ENCODE measurements around the gene PLPP3. TPM values are rescaled to one million over a fixed set of nuclear protein-coding genes. Genes with fewer than 3 reads are reported as not detected.

The PLPP3 gene
- total RNA-seq, 1 experiment from 2014 or later, result 8.2 TPM

DNA sequence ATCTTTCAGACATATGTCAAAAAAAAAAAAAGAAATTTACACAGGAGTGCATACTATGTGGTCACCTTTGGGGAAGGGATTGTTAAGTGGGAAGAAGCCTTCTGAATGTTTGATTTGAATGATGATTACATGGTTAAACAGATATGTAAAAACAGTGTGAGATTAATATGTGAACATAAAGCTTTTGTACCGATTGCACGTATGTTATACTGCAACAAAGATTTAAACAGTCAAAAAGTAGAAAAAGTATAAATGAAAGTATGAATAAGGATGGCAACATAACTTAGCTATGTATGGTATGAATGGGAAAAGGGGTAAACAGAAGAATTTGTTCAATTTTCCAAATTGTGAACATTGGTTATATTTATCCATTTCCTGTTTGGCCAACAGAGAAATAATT, 10.0 kb upstream of the PLPP3 start:
- Histone ChIP-seq H3K4me1 (ENCODE audit: control insufficient read depth, insufficient read depth, low read length) (no peaks in the 10 kb centered on the region), H3K36me3 (ENCODE audit: control insufficient read depth, insufficient read depth, low read length) (no peaks in the 10 kb centered on the region), H3K27me3 (ENCODE audit: control insufficient read depth, insufficient read depth, low read length) (no peaks in the 10 kb centered on the region), H3K9me3 (ENCODE audit: control insufficient read depth, insufficient read depth, low read depth, low read length) (no peaks in the 10 kb centered on the region), H3K27ac (ENCODE audit: low read length) (no peak overlapping the region), H3K4me3 (ENCODE audit: low read depth in 2 of 2, low read length in 2 of 2) (no peak overlapping the region)
- no peak for DNase-seq (ENCODE audit: low read depth, low spot score)
- BruUV-seq (replicated peaks), result no TSS peak
- intact Hi-C loops (cut with micrococcal nuclease; ENCODE audit: unreplicated experiment), result loop anchor here (5.0 kb wide), 2 partner anchors 118 to 1447 kb away; no protein-coding TSS in a partner anchor
- in situ Hi-C loops (cut with HindIII; ENCODE audit: low pct_unique_long_range_greater_than_20kb, low sequenced_read_pairs), result no loop called here
- ATAC-seq, result no peak
- TF ChIP-seq, protein P1, sequence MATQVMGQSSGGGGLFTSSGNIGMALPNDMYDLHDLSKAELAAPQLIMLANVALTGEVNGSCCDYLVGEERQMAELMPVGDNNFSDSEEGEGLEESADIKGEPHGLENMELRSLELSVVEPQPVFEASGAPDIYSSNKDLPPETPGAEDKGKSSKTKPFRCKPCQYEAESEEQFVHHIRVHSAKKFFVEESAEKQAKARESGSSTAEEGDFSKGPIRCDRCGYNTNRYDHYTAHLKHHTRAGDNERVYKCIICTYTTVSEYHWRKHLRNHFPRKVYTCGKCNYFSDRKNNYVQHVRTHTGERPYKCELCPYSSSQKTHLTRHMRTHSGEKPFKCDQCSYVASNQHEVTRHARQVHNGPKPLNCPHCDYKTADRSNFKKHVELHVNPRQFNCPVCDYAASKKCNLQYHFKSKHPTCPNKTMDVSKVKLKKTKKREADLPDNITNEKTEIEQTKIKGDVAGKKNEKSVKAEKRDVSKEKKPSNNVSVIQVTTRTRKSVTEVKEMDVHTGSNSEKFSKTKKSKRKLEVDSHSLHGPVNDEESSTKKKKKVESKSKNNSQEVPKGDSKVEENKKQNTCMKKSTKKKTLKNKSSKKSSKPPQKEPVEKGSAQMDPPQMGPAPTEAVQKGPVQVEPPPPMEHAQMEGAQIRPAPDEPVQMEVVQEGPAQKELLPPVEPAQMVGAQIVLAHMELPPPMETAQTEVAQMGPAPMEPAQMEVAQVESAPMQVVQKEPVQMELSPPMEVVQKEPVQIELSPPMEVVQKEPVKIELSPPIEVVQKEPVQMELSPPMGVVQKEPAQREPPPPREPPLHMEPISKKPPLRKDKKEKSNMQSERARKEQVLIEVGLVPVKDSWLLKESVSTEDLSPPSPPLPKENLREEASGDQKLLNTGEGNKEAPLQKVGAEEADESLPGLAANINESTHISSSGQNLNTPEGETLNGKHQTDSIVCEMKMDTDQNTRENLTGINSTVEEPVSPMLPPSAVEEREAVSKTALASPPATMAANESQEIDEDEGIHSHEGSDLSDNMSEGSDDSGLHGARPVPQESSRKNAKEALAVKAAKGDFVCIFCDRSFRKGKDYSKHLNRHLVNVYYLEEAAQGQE (IDR thresholded peaks at IDR 0.05; ENCODE audit: insufficient read depth in 1 of 2, low read depth in 2 of 2, low read length in 1 of 2), result no peak
- TF ChIP-seq TCF7L2 (IDR thresholded peaks at IDR 0.05; ENCODE audit: low read depth, low read length), result no peak
- TF ChIP-seq, protein P2, sequence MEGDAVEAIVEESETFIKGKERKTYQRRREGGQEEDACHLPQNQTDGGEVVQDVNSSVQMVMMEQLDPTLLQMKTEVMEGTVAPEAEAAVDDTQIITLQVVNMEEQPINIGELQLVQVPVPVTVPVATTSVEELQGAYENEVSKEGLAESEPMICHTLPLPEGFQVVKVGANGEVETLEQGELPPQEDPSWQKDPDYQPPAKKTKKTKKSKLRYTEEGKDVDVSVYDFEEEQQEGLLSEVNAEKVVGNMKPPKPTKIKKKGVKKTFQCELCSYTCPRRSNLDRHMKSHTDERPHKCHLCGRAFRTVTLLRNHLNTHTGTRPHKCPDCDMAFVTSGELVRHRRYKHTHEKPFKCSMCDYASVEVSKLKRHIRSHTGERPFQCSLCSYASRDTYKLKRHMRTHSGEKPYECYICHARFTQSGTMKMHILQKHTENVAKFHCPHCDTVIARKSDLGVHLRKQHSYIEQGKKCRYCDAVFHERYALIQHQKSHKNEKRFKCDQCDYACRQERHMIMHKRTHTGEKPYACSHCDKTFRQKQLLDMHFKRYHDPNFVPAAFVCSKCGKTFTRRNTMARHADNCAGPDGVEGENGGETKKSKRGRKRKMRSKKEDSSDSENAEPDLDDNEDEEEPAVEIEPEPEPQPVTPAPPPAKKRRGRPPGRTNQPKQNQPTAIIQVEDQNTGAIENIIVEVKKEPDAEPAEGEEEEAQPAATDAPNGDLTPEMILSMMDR (IDR thresholded peaks at IDR 0.05), result no peak
- no peak for TF ChIP-seq POLR2AphosphoS5 (IDR thresholded peaks at IDR 0.05; ENCODE audit: low read depth, low read length)
- no peak for TF ChIP-seq SIN3A (IDR thresholded peaks at IDR 0.05; ENCODE audit: borderline replicate concordance, insufficient read depth, low read depth, low read length)
- CTCF ChIA-PET, result interaction anchor here (0.6 to 0.7 kb wide), 2 partner anchors 120 to 187 kb away, joined by 3 read pairs; no protein-coding TSS in a partner anchor
- POLR2A ChIA-PET, result interaction anchor here (0.7 kb wide), 1 partner anchor 12 kb away, joined by 6 read pairs; no protein-coding TSS in a partner anchor

DNA sequence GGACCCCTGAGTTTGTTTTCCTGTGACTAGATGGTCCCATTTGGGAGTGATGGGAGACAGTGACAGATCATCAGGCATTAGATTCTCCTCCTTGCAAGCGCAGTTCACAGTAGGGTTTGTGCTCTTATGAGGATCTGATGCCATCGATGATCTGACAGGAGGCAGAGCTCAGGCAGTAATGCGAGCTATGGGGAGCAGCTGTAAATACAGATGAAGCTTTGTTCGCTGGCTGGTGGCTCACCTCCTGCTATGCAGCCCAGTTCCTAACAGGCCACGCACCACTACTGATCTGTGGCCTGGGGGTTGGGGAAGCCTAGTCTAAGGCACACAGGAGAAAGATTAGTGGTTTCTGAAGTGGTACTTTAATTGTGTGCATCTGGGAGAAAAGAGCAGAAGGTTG, 7.1 kb upstream of the PLPP3 start:
- Histone ChIP-seq H3K27me3 (ENCODE audit: control insufficient read depth, insufficient read depth, low read length) (no peaks in the 10 kb centered on the region), H3K36me3 (ENCODE audit: control insufficient read depth, insufficient read depth, low read length) (no peaks in the 10 kb centered on the region), H3K4me3 (ENCODE audit: low read depth in 2 of 2, low read length in 2 of 2) (no peak overlapping the region), H3K27ac (ENCODE audit: low read length) (no peak overlapping the region), H3K9me3 (ENCODE audit: control insufficient read depth, insufficient read depth, low read depth, low read length) (no peaks in the 10 kb centered on the region), H3K4me1 (ENCODE audit: control insufficient read depth, insufficient read depth, low read length) (no peaks in the 10 kb centered on the region)
- TF ChIP-seq POLR2AphosphoS5 (IDR thresholded peaks at IDR 0.05; ENCODE audit: low read depth, low read length) (no peak), TCF7L2 (IDR thresholded peaks at IDR 0.05; ENCODE audit: low read depth, low read length) (no peak), SIN3A (IDR thresholded peaks at IDR 0.05; ENCODE audit: borderline replicate concordance, insufficient read depth, low read depth, low read length) (no peak)
- TF ChIP-seq, protein P2 (IDR thresholded peaks at IDR 0.05), result no peak
- TF ChIP-seq, protein P1 (IDR thresholded peaks at IDR 0.05; ENCODE audit: insufficient read depth in 1 of 2, low read depth in 2 of 2, low read length in 1 of 2), result no peak
- no TSS peak for BruUV-seq (replicated peaks)
- intact Hi-C loops (cut with micrococcal nuclease; ENCODE audit: unreplicated experiment), result loop anchor here (5.0 kb wide), 2 partner anchors 121 to 1444 kb away; no protein-coding TSS in a partner anchor
- ChIA-PET CTCF (no interaction called here), POLR2A (no interaction called here)
- in situ Hi-C loops (cut with HindIII; ENCODE audit: low pct_unique_long_range_greater_than_20kb, low sequenced_read_pairs), result no loop called here
- ATAC-seq, result no peak
- no peak for DNase-seq (ENCODE audit: low read depth, low spot score)
